ENCODE data around the gene ZNHIT3. TPM values are rescaled to one million over a fixed set of nuclear protein-coding genes. Genes with fewer than 3 reads are reported as not detected.
"Not testable (repeated sequence)": the region's sequence is repeated elsewhere in the genome, so short reads cannot be mapped to it uniquely, and the experiment has no call there.

ZNHIT3 gene
- total RNA-seq, 2 donors from 2014 or later, result 13.8 to 27.1 TPM

- H3K4me3 ChIP-seq, result no peak overlapping the region
- TF ChIP-seq CTCF (IDR thresholded peaks at IDR 0.05), result no peak
Observed at GRCh38 chr17:36504156-36504545, 17.7 kb downstream of the ZNHIT3 start.

GRCh38 chr17:36505171-36505570, 18.7 kb downstream of the ZNHIT3 start:
- no peak for TF ChIP-seq CTCF (IDR thresholded peaks at IDR 0.05)
- H3K36me3 ChIP-seq, result peaks cover 44% of the 10 kb centered on the region

More at GRCh38 chr17:36504156-36504545, 17.7 kb downstream of the ZNHIT3 start:
- ATAC-seq (ENCODE audit: insufficient number of reproducible peaks, low FRiP score, low read depth), result no peak
- H3K9me3 ChIP-seq, result no peaks in the 10 kb centered on the region
- H3K36me3 ChIP-seq, result peaks cover 37% of the 10 kb centered on the region
- no peak for DNase-seq (ENCODE audit: low spot score)
- no peaks in the 10 kb centered on the region for H3K4me1 ChIP-seq (ENCODE audit: control insufficient read depth in 1 of 2, low read depth in 2 of 2)
- H3K27me3 ChIP-seq (replicated peaks; ENCODE audit: insufficient read depth), result no peaks in the 10 kb centered on the region
- no peak overlapping the region for H3K27ac ChIP-seq

DNA sequence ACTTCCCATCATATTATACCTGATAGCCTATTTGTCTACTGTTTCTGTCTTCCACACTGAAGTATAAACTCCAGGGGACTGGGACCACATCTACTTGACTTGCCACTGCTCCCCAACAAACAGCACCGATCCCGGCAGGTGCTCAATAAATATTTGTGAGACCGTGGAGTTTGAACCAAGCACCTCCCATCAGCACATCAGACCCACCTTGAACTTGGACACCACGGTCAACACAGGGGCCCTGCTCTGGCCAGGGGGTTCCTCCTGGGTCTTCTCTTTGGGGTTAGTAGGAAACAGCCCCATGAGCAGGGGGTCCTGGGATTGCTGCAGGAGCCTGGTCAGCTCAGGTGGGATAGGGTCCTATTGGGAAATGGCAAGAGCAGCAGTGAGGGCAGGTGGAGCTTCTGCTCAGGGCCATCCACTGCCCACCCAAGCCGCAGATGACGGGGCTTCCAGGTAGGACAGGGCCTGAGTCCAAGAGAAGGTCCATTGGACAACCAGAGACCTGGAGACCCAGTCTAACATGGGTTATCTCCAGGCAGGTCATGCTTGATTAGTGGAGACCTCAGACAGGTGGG, 19.9 kb downstream of the ZNHIT3 start:
- no peak overlapping the region for H3K4me3 ChIP-seq
- ATAC-seq (ENCODE audit: insufficient number of reproducible peaks, low FRiP score, low read depth) (no peak), DNase-seq (ENCODE audit: low spot score) (no peak)
- H3K27me3 ChIP-seq (replicated peaks; ENCODE audit: insufficient read depth), result no peaks in the 10 kb centered on the region
- no peaks in the 10 kb centered on the region for H3K4me1 ChIP-seq (ENCODE audit: control insufficient read depth in 1 of 2, low read depth in 2 of 2)
- no peak overlapping the region for H3K27ac ChIP-seq
- H3K36me3 ChIP-seq, result peaks cover 36% of the 10 kb centered on the region
- TF ChIP-seq CTCF (IDR thresholded peaks at IDR 0.05), result no peak
- no peaks in the 10 kb centered on the region for H3K9me3 ChIP-seq

More at GRCh38 chr17:36505171-36505570, 18.7 kb downstream of the ZNHIT3 start:
- Histone ChIP-seq H3K27ac (no peak overlapping the region), H3K9me3 (no peaks in the 10 kb centered on the region), H3K4me1 (ENCODE audit: control insufficient read depth in 1 of 2, low read depth in 2 of 2) (no peaks in the 10 kb centered on the region), H3K27me3 (replicated peaks; ENCODE audit: insufficient read depth) (no peaks in the 10 kb centered on the region), H3K4me3 (no peak overlapping the region)
- ATAC-seq (ENCODE audit: insufficient number of reproducible peaks, low FRiP score, low read depth) (no peak), DNase-seq (ENCODE audit: low spot score) (no peak)

- Histone ChIP-seq H3K27ac (no peak overlapping the region), H3K4me1 (ENCODE audit: control insufficient read depth in 1 of 2, low read depth in 2 of 2) (no peaks in the 10 kb centered on the region), H3K36me3 (peaks cover 35% of the 10 kb centered on the region), H3K27me3 (replicated peaks; ENCODE audit: insufficient read depth) (no peaks in the 10 kb centered on the region), H3K4me3 (no peak overlapping the region), H3K9me3 (no peaks in the 10 kb centered on the region)
- no peak for DNase-seq (ENCODE audit: low spot score)
- no peak for ATAC-seq (ENCODE audit: insufficient number of reproducible peaks, low FRiP score, low read depth)
- no peak for TF ChIP-seq CTCF (IDR thresholded peaks at IDR 0.05)
Observed at GRCh38 chr17:36506831-36507230, 20.4 kb downstream of the ZNHIT3 start.

DNA sequence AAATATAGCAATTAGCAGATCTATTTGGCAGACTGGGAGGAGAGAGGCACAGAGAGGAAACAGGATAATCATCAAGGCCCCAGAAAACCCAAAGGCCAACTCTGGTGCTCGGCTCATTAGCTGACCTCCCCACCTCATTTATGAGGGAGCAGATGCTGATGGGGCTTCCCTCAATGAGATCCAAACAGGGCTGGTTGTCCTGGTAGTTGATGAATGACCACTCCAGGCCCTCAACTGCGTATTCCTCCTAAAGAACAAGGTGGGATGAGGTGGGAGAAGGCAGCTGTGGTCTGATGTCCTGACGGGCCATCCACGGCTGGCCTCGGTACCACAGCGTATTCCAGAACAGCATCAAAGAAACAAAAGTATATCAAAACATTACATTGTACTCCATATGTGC, 20.8 kb downstream of the ZNHIT3 start:
- no peaks in the 10 kb centered on the region for H3K9me3 ChIP-seq
- no peaks in the 10 kb centered on the region for H3K4me1 ChIP-seq (ENCODE audit: control insufficient read depth in 1 of 2, low read depth in 2 of 2)
- H3K27me3 ChIP-seq (replicated peaks; ENCODE audit: insufficient read depth), result no peaks in the 10 kb centered on the region
- no peak overlapping the region for H3K4me3 ChIP-seq
- H3K27ac ChIP-seq, result no peak overlapping the region
- DNase-seq (ENCODE audit: low spot score) (no peak), ATAC-seq (ENCODE audit: insufficient number of reproducible peaks, low FRiP score, low read depth) (no peak)
- no peak for TF ChIP-seq CTCF (IDR thresholded peaks at IDR 0.05)
- peaks cover 35% of the 10 kb centered on the region for H3K36me3 ChIP-seq

GRCh38 chr17:36508439-36508838, 22.0 kb downstream of the ZNHIT3 start:
- H3K27ac ChIP-seq; H3K4me1 ChIP-seq (ENCODE audit: control insufficient read depth in 1 of 2, low read depth in 2 of 2); H3K27me3 ChIP-seq (replicated peaks; ENCODE audit: insufficient read depth); ATAC-seq (ENCODE audit: insufficient number of reproducible peaks, low FRiP score, low read depth); DNase-seq (ENCODE audit: low spot score); H3K4me3 ChIP-seq; H3K9me3 ChIP-seq: not testable (repeated sequence)
- H3K36me3 ChIP-seq, result peaks cover 33% of the 10 kb centered on the region

All from thoracic aorta (tissue), 2 donors.